Mesenchymal stem cell (in vitro differentiated cells and primary cell): Measurements from ENCODE around the gene MORC2.

Experiments
- DNase-seq: peaks from one replicate; pipeline ENCODE4 v3.0.0-alpha.2; 2013
- H2AFZ ChIP-seq: one replicate; pipeline ENCODE4 v1.6.1; 2013; ENCODE audit warnings: low read depth, mild to moderate bottlenecking, control low read depth, inconsistent platforms, low read length, moderate library complexity
- H2AK5ac ChIP-seq: 2 replicates; pipeline ENCODE4 v1.6.1; 2013; ENCODE audit warnings: low read length, moderate library complexity, mild to moderate bottlenecking, inconsistent platforms; ENCODE audit not compliant: severe bottlenecking
- H2BK120ac ChIP-seq: one replicate; pipeline ENCODE4 v1.6.1; 2013; ENCODE audit warnings: low read depth, mild to moderate bottlenecking, inconsistent platforms, low read length, moderate library complexity
- H2BK12ac ChIP-seq, 2 experiments: one replicate each; pipeline ENCODE4 v1.6.1; 2013; ENCODE audit warnings: inconsistent platforms in 2 of 2, low read length in 2 of 2, mild to moderate bottlenecking in 2 of 2, moderate library complexity in 2 of 2, control low read depth in 1 of 2
- H2BK15ac ChIP-seq: one replicate; pipeline ENCODE4 v1.6.1; 2013; ENCODE audit warnings: mild to moderate bottlenecking, low read depth, inconsistent platforms; ENCODE audit not compliant: poor library complexity, severe bottlenecking
- H2BK5ac ChIP-seq: 2 replicates; pipeline ENCODE4 v1.6.1; 2013; ENCODE audit warnings: low read depth, mild to moderate bottlenecking, low read length, control low read depth, inconsistent platforms; ENCODE audit not compliant: poor library complexity, severe bottlenecking
- H3K14ac ChIP-seq, 2 experiments: one replicate each; pipeline ENCODE4 v1.6.1; 2013; ENCODE audit warnings: inconsistent platforms in 2 of 2, low read length in 2 of 2, control low read depth in 1 of 2, mild to moderate bottlenecking in 1 of 2, moderate library complexity in 1 of 2
- H3K18ac ChIP-seq, 2 experiments: one replicate each; pipeline ENCODE4 v1.6.1; 2013; ENCODE audit warnings: inconsistent platforms in 2 of 2, low read length in 2 of 2, control low read depth in 1 of 2, low read depth in 1 of 2, mild to moderate bottlenecking in 1 of 2
- H3K23ac ChIP-seq, 2 experiments: one replicate each; pipeline ENCODE4 v1.6.1; 2013; ENCODE audit warnings: inconsistent platforms in 2 of 2, low read length in 2 of 2, mild to moderate bottlenecking in 2 of 2, moderate library complexity in 2 of 2, control low read depth in 1 of 2
- H3K27ac ChIP-seq: 2 replicates; pipeline ENCODE4 v1.5.1; 2013; ENCODE audit warnings: mild to moderate bottlenecking, moderate library complexity, low read length, control low read depth, inconsistent platforms; ENCODE audit not compliant: poor library complexity, severe bottlenecking
- H3K27me3 ChIP-seq, 2 experiments: 2 replicates each; pipeline versions ENCODE4 v1.6.1 to v1.7.0; 2013; ENCODE audit warnings: low read length in 2 of 2, mild to moderate bottlenecking in 2 of 2, moderate library complexity in 2 of 2, control low read depth in 1 of 2, inconsistent platforms in 1 of 2; ENCODE audit not compliant: control insufficient read depth in 1 of 2, insufficient read depth in 1 of 2
- H3K36me3 ChIP-seq, 2 experiments: 2 replicates each; pipeline versions ENCODE4 v1.6.1 to v1.7.0; 2013; ENCODE audit warnings: low read length in 2 of 2, control low read depth in 1 of 2, inconsistent platforms in 1 of 2, low read depth in 1 of 2, mild to moderate bottlenecking in 1 of 2; ENCODE audit not compliant: insufficient read depth in 2 of 2, control insufficient read depth in 1 of 2
- H3K4ac ChIP-seq, 2 experiments: one replicate each; pipeline ENCODE4 v1.6.1; 2013; ENCODE audit warnings: inconsistent platforms in 2 of 2, low read length in 2 of 2, mild to moderate bottlenecking in 2 of 2, moderate library complexity in 2 of 2, control low read depth in 1 of 2, low read depth in 1 of 2
- H3K4me1 ChIP-seq: 2 replicates; pipeline ENCODE4 v1.6.1; 2013; ENCODE audit warnings: low read depth, low read length, control low read depth; ENCODE audit not compliant: control insufficient read depth, insufficient read depth
- H3K4me2 ChIP-seq: 2 replicates; pipeline ENCODE4 v1.6.1; 2013; ENCODE audit warnings: low read length, mild to moderate bottlenecking, inconsistent platforms; ENCODE audit not compliant: poor library complexity, severe bottlenecking
- H3K4me3 ChIP-seq, 2 experiments: 2 replicates each; pipeline versions ENCODE4 v1.5.1 to v1.7.0; 2013; ENCODE audit warnings: low read length in 2 of 2, mild to moderate bottlenecking in 2 of 2, control low read depth in 1 of 2, low read depth in 1 of 2; ENCODE audit not compliant: insufficient read depth in 1 of 2
- H3K79me1 ChIP-seq: replicated peaks from 2 replicates; pipeline ENCODE4 v1.6.1; 2013; ENCODE audit warnings: mild to moderate bottlenecking, control low read depth, low read length, inconsistent platforms; ENCODE audit not compliant: poor library complexity, severe bottlenecking
- H3K9ac ChIP-seq: 2 replicates; pipeline ENCODE4 v1.7.0; 2013; ENCODE audit warnings: mild to moderate bottlenecking, low read length, moderate library complexity
- H3K9me3 ChIP-seq: 2 replicates; pipeline ENCODE4 v1.7.0; 2013; ENCODE audit warnings: mild to moderate bottlenecking, low read length; ENCODE audit not compliant: control insufficient read depth
- H4K8ac ChIP-seq: one replicate; pipeline ENCODE4 v1.6.1; 2013; ENCODE audit warnings: inconsistent platforms, mild to moderate bottlenecking, low read length, moderate library complexity
- H4K91ac ChIP-seq: one replicate; pipeline ENCODE4 v1.6.1; 2013; ENCODE audit warnings: mild to moderate bottlenecking, low read length, inconsistent platforms
- WGBS: methylation state at CpG from one replicate; pipeline ENCODE4 v1.1.7; 2013; ENCODE audit warnings: mixed read lengths; 5-methylcytosine and 5-hydroxymethylcytosine counted together

Gene MORC2

GRCh38 chr22:30902496-30903357 lies 65.8 kb downstream of the MORC2 start:
- Histone ChIP-seq H3K27ac (no peak overlapping the region), H2AFZ (no peak overlapping the region), H3K9ac (no peak overlapping the region), H4K91ac (no peak overlapping the region), H3K79me1 (no peaks in the 10 kb centered on the region), H3K9me3 (peaks cover 4% of the 10 kb centered on the region), H3K18ac (no peak overlapping the region), H3K4ac (no peak overlapping the region), H3K4me2 (no peak overlapping the region), H3K36me3 (peaks cover 14 to 44% of the 10 kb centered on the region in 2 experiments), H2BK12ac (no peak overlapping the region), H2BK5ac (no peak overlapping the region), H2AK5ac (no peak overlapping the region), H3K14ac (no peak overlapping the region), H2BK120ac (no peak overlapping the region), H3K4me1 (no peaks in the 10 kb centered on the region), H4K8ac (no peak overlapping the region), H3K23ac (no peak overlapping the region), H2BK15ac (no peak overlapping the region), H3K27me3 (no peaks in the 10 kb centered on the region), H3K4me3 (no peak overlapping the region)
- 92% methylated on average over 16 of the region's 16 CpGs for WGBS
- DNase-seq, result no peak

GRCh38 chr22:30894371-30894740 lies 74.2 kb downstream of the MORC2 start:
- DNase-seq, result no peak
- no peak overlapping the region for H2BK120ac ChIP-seq

GRCh38 chr22:30893434-30894370 lies 74.9 kb downstream of the MORC2 start:
- no peaks in the 10 kb centered on the region for H3K4me1 ChIP-seq
- no peak overlapping the region for H2BK12ac ChIP-seq
- H3K18ac ChIP-seq, result no peak overlapping the region
- H3K27me3 ChIP-seq, result no peaks in the 10 kb centered on the region
- DNase-seq, result no peak
- H2AK5ac ChIP-seq, result no peak overlapping the region
- WGBS, result 94% methylated on average over 22 of the region's 23 CpGs
- no peak overlapping the region for H2BK15ac ChIP-seq
- H3K79me1 ChIP-seq, result no peaks in the 10 kb centered on the region
- no peak overlapping the region for H3K9ac ChIP-seq
- H3K14ac ChIP-seq, result no peak overlapping the region
- H3K23ac ChIP-seq, result no peak overlapping the region
- no peak overlapping the region for H3K4me3 ChIP-seq
- no peaks in the 10 kb centered on the region for H3K9me3 ChIP-seq
- no peak overlapping the region for H2AFZ ChIP-seq
- H4K91ac ChIP-seq, result no peak overlapping the region
- no peak overlapping the region for H3K4me2 ChIP-seq
- H2BK120ac ChIP-seq, result no peak overlapping the region
- no peak overlapping the region for H3K27ac ChIP-seq
- peaks cover 21 to 57% of the 10 kb centered on the region in 2 experiments for H3K36me3 ChIP-seq
- H2BK5ac ChIP-seq, result no peak overlapping the region
- H3K4ac ChIP-seq, result no peak overlapping the region
- H4K8ac ChIP-seq, result no peak overlapping the region

More at GRCh38 chr22:30894371-30894740, 74.2 kb downstream of the MORC2 start:
- H2BK5ac ChIP-seq, result no peak overlapping the region
- peaks cover 4% of the 10 kb centered on the region for H3K9me3 ChIP-seq
- H3K18ac ChIP-seq, result no peak overlapping the region
- H2AFZ ChIP-seq, result no peak overlapping the region
- H3K9ac ChIP-seq, result no peak overlapping the region
- no peaks in the 10 kb centered on the region for H3K79me1 ChIP-seq
- no peak overlapping the region for H3K23ac ChIP-seq
- H3K4me2 ChIP-seq, result no peak overlapping the region
- H3K4ac ChIP-seq, result no peak overlapping the region
- H3K27ac ChIP-seq, result no peak overlapping the region
- no peak overlapping the region for H2AK5ac ChIP-seq
- H3K14ac ChIP-seq, result no peak overlapping the region
- no peak overlapping the region for H4K8ac ChIP-seq
- H4K91ac ChIP-seq, result no peak overlapping the region
- H3K27me3 ChIP-seq, result no peaks in the 10 kb centered on the region
- no peak overlapping the region for H2BK12ac ChIP-seq
- no peak overlapping the region for H3K4me3 ChIP-seq
- WGBS, result 83% methylated on average over 3 of the region's 3 CpGs
- H3K4me1 ChIP-seq, result no peaks in the 10 kb centered on the region
- H2BK15ac ChIP-seq, result no peak overlapping the region
- H3K36me3 ChIP-seq, result peaks cover 17 to 56% of the 10 kb centered on the region in 2 experiments

GRCh38 chr22:30892731-30893221 lies 75.8 kb downstream of the MORC2 start:
- H3K79me1 ChIP-seq, result no peaks in the 10 kb centered on the region
- no peak overlapping the region for H3K4me2 ChIP-seq
- no peaks in the 10 kb centered on the region for H3K4me1 ChIP-seq
- DNase-seq, result no peak
- no peak overlapping the region for H2BK120ac ChIP-seq
- no peaks in the 10 kb centered on the region for H3K9me3 ChIP-seq
- H3K18ac ChIP-seq, result no peak overlapping the region
- H3K27ac ChIP-seq, result no peak overlapping the region
- peaks cover 21 to 57% of the 10 kb centered on the region in 2 experiments for H3K36me3 ChIP-seq
- H3K9ac ChIP-seq, result no peak overlapping the region
- 92% methylated on average over 5 of the region's 5 CpGs for WGBS
- no peak overlapping the region for H3K14ac ChIP-seq
- H2BK12ac ChIP-seq, result no peak overlapping the region
- no peak overlapping the region for H3K4ac ChIP-seq
- H2BK5ac ChIP-seq, result no peak overlapping the region
- H4K8ac ChIP-seq, result no peak overlapping the region
- no peak overlapping the region for H2AK5ac ChIP-seq
- H2BK15ac ChIP-seq, result no peak overlapping the region
- H3K23ac ChIP-seq, result no peak overlapping the region
- peak overlapping the region; percentile 41 for H4K91ac ChIP-seq
- no peak overlapping the region for H2AFZ ChIP-seq
- no peak overlapping the region for H3K4me3 ChIP-seq
- H3K27me3 ChIP-seq, result no peaks in the 10 kb centered on the region
